HEK293T (cell line): ENCODE results near the gene VWA8.
"Not testable (repeated sequence)": the region's sequence is repeated elsewhere in the genome, so short reads cannot be mapped to it uniquely, and the experiment has no call there.

ENCODE experiments used
- CTCF ChIA-PET: fragments of 350-600 bp; formaldehyde crosslinking; extraction: SDS; loops from one replicate; lab custom pipeline; 2021; ENCODE audit warnings: antibody characterized with exemption, inconsistent platforms; lab: Yijun Ruan, JAX
- POLR2A ChIA-PET: fragments of 350-600 bp; formaldehyde crosslinking; extraction: SDS; loops from one replicate; lab custom pipeline; 2020; ENCODE audit warnings: antibody characterized with exemption, inconsistent platforms; lab: Yijun Ruan, JAX
- DNase-seq: peaks from one replicate; pipeline ENCODE4 v3.0.0; 2012; ENCODE audit warnings: mixed read lengths; ENCODE audit errors: extremely low spot score
- ARNT ChIP-seq: fragments of 450-650 bp; IDR thresholded peaks from 2 replicates; pipeline ENCODE4 v1.6.1; 2017; ENCODE audit warnings: mild to moderate bottlenecking
- BHLHE40 ChIP-seq: fragments of 450-650 bp; IDR thresholded peaks from 2 replicates; pipeline ENCODE4 v1.6.1; 2016; ENCODE audit warnings: mild to moderate bottlenecking, moderate library complexity, borderline replicate concordance
- CTBP1 ChIP-seq: fragments of 450-650 bp; IDR thresholded peaks from 2 replicates; pipeline ENCODE4 v1.6.1; 2016; ENCODE audit warnings: borderline replicate concordance
- ELF4 ChIP-seq: fragments of 450-650 bp; IDR thresholded peaks from 2 replicates; pipeline ENCODE4 v1.6.1; 2017; ENCODE audit warnings: antibody characterized with exemption
- FOXA1 ChIP-seq: fragments of 450-650 bp; IDR thresholded peaks from 2 replicates; pipeline ENCODE4 v1.6.1; 2016; ENCODE audit warnings: mild to moderate bottlenecking
- FOXK2 ChIP-seq: fragments of 450-650 bp; IDR thresholded peaks from 2 replicates; pipeline ENCODE4 v1.6.1; 2016; ENCODE audit warnings: mild to moderate bottlenecking
- FOXM1 ChIP-seq: fragments of 450-650 bp; IDR thresholded peaks from 2 replicates; pipeline ENCODE4 v1.6.1; 2017; ENCODE audit warnings: mild to moderate bottlenecking, borderline replicate concordance
- HDGF ChIP-seq: fragments of 450-650 bp; IDR thresholded peaks from 2 replicates; pipeline ENCODE4 v1.6.1; 2017; ENCODE audit warnings: antibody characterized with exemption, borderline replicate concordance
- L3MBTL2 ChIP-seq: fragments of 450-650 bp; conservative IDR thresholded peaks from 2 replicates; pipeline ENCODE4 v1.6.1; 2016; ENCODE audit warnings: mild to moderate bottlenecking
- LEF1 ChIP-seq: fragments of 450-650 bp; IDR thresholded peaks from 2 replicates; pipeline ENCODE4 v1.6.1; 2017; ENCODE audit warnings: mild to moderate bottlenecking, borderline replicate concordance
- NFRKB ChIP-seq: fragments of 450-650 bp; IDR thresholded peaks from 2 replicates; pipeline ENCODE4 v1.6.1; 2016; ENCODE audit warnings: mild to moderate bottlenecking, moderate library complexity
- SP1 ChIP-seq: fragments of 450-650 bp; IDR thresholded peaks from 2 replicates; pipeline ENCODE4 v1.6.1; 2017
- SUZ12 ChIP-seq: fragments of 450-650 bp; IDR thresholded peaks from 2 replicates; pipeline ENCODE4 v1.6.1; 2016; ENCODE audit warnings: mild to moderate bottlenecking
- TARDBP ChIP-seq: fragments of 450-650 bp; IDR thresholded peaks from 2 replicates; pipeline ENCODE4 v1.6.1; 2016
- ZNF384 ChIP-seq: fragments of 450-650 bp; IDR thresholded peaks from 2 replicates; pipeline ENCODE4 v1.6.1; 2016
- TF ChIP-seq, protein P1 (sequence below): fragments of 450-650 bp; IDR thresholded peaks from 2 replicates; pipeline ENCODE4 v1.6.1; 2016

VWA8 gene

DNA sequence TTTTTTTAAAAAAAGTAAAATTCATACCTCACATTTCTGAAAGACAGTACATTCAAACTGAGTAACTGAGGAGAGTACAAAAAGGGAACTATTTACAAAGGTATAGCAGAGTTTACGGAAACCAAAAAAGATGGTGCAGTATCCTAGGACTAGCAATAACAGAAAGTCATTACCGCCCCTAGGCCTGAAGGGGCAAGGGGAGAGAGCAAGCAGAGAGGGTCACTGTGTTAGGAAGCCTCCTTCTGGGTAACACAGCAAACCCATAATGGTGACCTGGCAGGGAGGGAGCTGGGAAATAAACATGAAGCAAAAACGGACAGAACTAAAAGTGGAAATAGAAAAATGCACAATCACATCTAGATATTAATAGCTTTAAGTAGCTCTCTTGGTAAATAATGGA is 8.2 kb downstream of the VWA8 start:
- no peak for TF ChIP-seq NFRKB
- no peak for TF ChIP-seq FOXK2
- TF ChIP-seq, protein P1, sequence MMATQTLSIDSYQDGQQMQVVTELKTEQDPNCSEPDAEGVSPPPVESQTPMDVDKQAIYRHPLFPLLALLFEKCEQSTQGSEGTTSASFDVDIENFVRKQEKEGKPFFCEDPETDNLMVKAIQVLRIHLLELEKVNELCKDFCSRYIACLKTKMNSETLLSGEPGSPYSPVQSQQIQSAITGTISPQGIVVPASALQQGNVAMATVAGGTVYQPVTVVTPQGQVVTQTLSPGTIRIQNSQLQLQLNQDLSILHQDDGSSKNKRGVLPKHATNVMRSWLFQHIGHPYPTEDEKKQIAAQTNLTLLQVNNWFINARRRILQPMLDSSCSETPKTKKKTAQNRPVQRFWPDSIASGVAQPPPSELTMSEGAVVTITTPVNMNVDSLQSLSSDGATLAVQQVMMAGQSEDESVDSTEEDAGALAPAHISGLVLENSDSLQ = no peak
- TF ChIP-seq ZNF384 = no peak
- no peak for TF ChIP-seq ARNT
- no peak for TF ChIP-seq LEF1
- no peak for TF ChIP-seq ELF4
- TF ChIP-seq SP1 = no peak
- TF ChIP-seq HDGF = no peak
- POLR2A ChIA-PET = no interaction called here
- CTCF ChIA-PET = interaction anchor here (0.7 to 1.1 kb wide), 2 partner anchors 32 to 144 kb away, joined by 3 read pairs; no protein-coding TSS in a partner anchor
- no peak for DNase-seq

DNA sequence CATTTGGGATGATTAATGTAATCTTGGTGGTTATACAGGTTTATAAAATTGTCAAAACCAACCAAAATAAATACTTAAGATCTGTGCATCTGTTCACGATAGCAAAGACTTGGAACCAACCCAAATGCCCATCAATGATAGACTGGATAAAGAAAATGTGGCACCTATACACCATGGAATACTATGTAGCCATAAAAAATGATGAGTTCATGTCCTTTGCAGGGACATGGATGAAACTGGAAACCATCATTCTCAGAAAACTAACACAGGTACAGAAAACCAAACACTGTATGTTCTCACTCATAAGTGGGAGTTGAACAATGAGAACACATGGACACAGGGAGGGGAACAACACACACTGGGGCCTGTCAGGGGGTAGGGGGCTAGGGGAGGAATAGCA is 11.8 kb downstream of the VWA8 start:
- CTCF ChIA-PET, DNase-seq, POLR2A ChIA-PET: not testable (repeated sequence)

GRCh38 chr13:41945926-41946325 is 15.0 kb downstream of the VWA8 start:
- CTCF ChIA-PET = no interaction called here
- POLR2A ChIA-PET = interaction anchor here (2.0 kb wide), 1 partner anchor 15 kb away, joined by 6 read pairs; the partner anchor contains the start of gene VWA8
- TF ChIP-seq ELF4 (no peak), SUZ12 (no peak), FOXK2 (no peak), FOXA1 (no peak), SP1 (no peak), FOXM1 (no peak), TARDBP (no peak), NFRKB (no peak), ARNT (no peak), ZNF384 (no peak), HDGF (no peak), LEF1 (no peak), BHLHE40 (no peak), CTBP1 (no peak), L3MBTL2 (no peak)
- TF ChIP-seq, protein P1 = no peak
- DNase-seq = no peak

GRCh38 chr13:41944635-41945397 is 16.1 kb downstream of the VWA8 start:
- ChIA-PET CTCF (interaction anchor here (0.7 kb wide), 1 partner anchor 44 kb away, joined by 3 read pairs; no protein-coding TSS in a partner anchor), POLR2A (no interaction called here)
- DNase-seq = no peak
- no peak for TF ChIP-seq NFRKB
- TF ChIP-seq FOXK2 = no peak
- TF ChIP-seq FOXM1 = no peak
- no peak for TF ChIP-seq BHLHE40
- no peak for TF ChIP-seq LEF1
- no peak for TF ChIP-seq ZNF384
- no peak for TF ChIP-seq HDGF
- no peak for TF ChIP-seq SP1
- TF ChIP-seq ARNT = no peak
- TF ChIP-seq FOXA1 = no peak
- TF ChIP-seq, protein P1 = no peak
- TF ChIP-seq CTBP1 = no peak

GRCh38 chr13:41944229-41944628 is 16.7 kb downstream of the VWA8 start:
- DNase-seq = no peak
- ChIA-PET POLR2A (no interaction called here), CTCF (interaction anchor here (0.7 kb wide), 1 partner anchor 44 kb away, joined by 3 read pairs; no protein-coding TSS in a partner anchor)

DNA sequence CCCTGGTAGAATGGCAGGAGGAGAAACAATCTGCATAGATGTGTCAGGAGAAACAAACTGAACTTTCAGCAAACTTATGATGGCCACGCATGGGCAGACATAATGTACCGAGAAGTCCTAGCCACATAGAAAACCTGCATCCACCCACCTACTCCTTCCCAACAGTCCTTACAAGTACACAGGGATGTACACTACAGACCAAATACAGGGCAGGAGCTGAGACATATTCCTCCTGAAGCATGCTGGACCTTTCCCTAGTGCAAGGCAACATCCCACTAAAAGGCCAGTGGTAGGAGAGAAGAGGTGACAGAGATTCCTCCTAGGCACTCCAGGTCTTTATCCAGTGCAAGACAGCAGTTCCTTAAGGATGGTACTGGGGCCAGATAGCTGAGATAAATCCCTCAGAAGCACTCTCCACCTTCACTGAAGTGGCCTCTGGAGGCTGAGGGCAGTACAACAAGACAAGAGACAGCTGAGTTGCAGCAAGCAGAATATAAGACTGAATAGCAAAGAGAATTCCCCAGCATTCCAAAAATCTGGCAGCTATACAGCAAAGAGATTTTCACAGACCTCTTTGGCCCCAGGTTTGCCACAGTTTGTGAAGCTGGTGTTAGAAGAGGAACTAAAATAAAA is 18.3 kb downstream of the VWA8 start:
- ChIA-PET POLR2A (interaction anchor here (0.7 kb wide), 1 partner anchor 18 kb away, joined by 4 read pairs; the partner anchor contains the start of gene VWA8), CTCF (no interaction called here)
- TF ChIP-seq FOXA1 (no peak), FOXM1 (no peak), L3MBTL2 (no peak), SP1 (no peak), SUZ12 (no peak), LEF1 (no peak), CTBP1 (no peak), NFRKB (no peak), TARDBP (no peak), ELF4 (no peak), HDGF (no peak), FOXK2 (no peak), ARNT (no peak)
- TF ChIP-seq, protein P1 = no peak
- DNase-seq = peak; percentile 17

More at GRCh38 chr13:41944229-41944628, 16.7 kb downstream of the VWA8 start:
- TF ChIP-seq FOXA1 (no peak), ARNT (no peak), FOXM1 (no peak), FOXK2 (no peak), L3MBTL2 (no peak)
